ENCODE data around the gene ZNF528.

Gene ZNF528

GRCh38 chr19:52397310-52398080 lies at the start of gene ZNF528:
TSS of gene ZNF528 (plus strand) at chr19:52397849. CDS start at chr19:52402014, 4,165 bp downstream.
- DNase-seq, result no peak

- no peak for DNase-seq
These were observed 46.1 kb upstream of the ZNF528 start for GRCh38 chr19:52351512-52351911.

- no peak for DNase-seq
These were observed 31.2 kb upstream of the ZNF528 start for GRCh38 chr19:52366414-52366824.

GRCh38 chr19:52369559-52370340 lies 27.9 kb upstream of the ZNF528 start, which contains the start of gene ZNF880:
TSS of gene ZNF880 (plus strand) at chr19:52369923. CDS start at chr19:52369966, 43 bp downstream.
- no peak for DNase-seq

GRCh38 chr19:52370341-52370710 lies 27.3 kb upstream of the ZNF528 start:
- no peak for DNase-seq

- DNase-seq, result no peak
These were observed 6.5 kb upstream of the ZNF528 start for GRCh38 chr19:52391135-52391534.

- DNase-seq, result no peak
These were observed 412 bp downstream of the ZNF528 start for GRCh38 chr19:52398081-52398441.

GRCh38 chr19:52410276-52410675 lies 12.6 kb downstream of the ZNF528 start:
- no peak for DNase-seq

GRCh38 chr19:52415711-52416110 lies 18.1 kb downstream of the ZNF528 start:
- DNase-seq, result no peak

- no peak for DNase-seq
These were observed 31.3 kb downstream of the ZNF528 start, which contains the start of gene ZNF534 for GRCh38 chr19:52428937-52429336. TSS of gene ZNF534 (plus strand) at chr19:52429148. CDS start at chr19:52431475, 2,327 bp downstream.

- no peak for DNase-seq
These were observed 44.5 kb downstream of the ZNF528 start for GRCh38 chr19:52442179-52442578.

- no peak for DNase-seq
These were observed 46.9 kb downstream of the ZNF528 start for GRCh38 chr19:52444506-52444905.

GRCh38 chr19:52451241-52451640 lies 53.6 kb downstream of the ZNF528 start:
- no peak for DNase-seq

- no peak for DNase-seq
These were observed 55.9 kb downstream of the ZNF528 start, which contains the start of gene ZNF578 for GRCh38 chr19:52453324-52454094. TSS of gene ZNF578 (plus strand) at chr19:52453553. CDS start at chr19:52501846, 48,293 bp downstream.

- DNase-seq, result no peak
These were observed 67.3 kb downstream of the ZNF528 start for GRCh38 chr19:52464798-52465470.

Measured in NCI-H1694 treated with DMSO at 0.1 percent for 48 hours (cell line).